ENCODE results near the gene SLC24A3. TPM values are rescaled to one million over a fixed set of nuclear protein-coding genes. Genes with fewer than 3 reads are reported as not detected.

SLC24A3 gene
- total RNA-seq, 2 experiments from 2014 or later = not detected

GRCh38 chr20:19423097-19423899 lies 210.9 kb downstream of the SLC24A3 start:
- Histone ChIP-seq H3K4me3 (ENCODE audit: low read depth, low read length, poor library complexity, severe bottlenecking) (no peak overlapping the region), H3K27ac (ENCODE audit: low read depth, low read length, poor library complexity, severe bottlenecking) (no peak overlapping the region), H3K36me3 (ENCODE audit: insufficient read depth, low read length) (no peaks in the 10 kb centered on the region), H4K20me1 (ENCODE audit: insufficient read depth, low read length) (no peaks in the 10 kb centered on the region), H3K9me3 (ENCODE audit: low read length) (no peaks in the 10 kb centered on the region), H3K4me2 (ENCODE audit: low read length) (no peak overlapping the region), H3K4me1 (ENCODE audit: insufficient read depth, low read length, poor library complexity, severe bottlenecking) (peaks cover under 1% of the 10 kb centered on the region), H3K9me2 (ENCODE audit: insufficient read depth, low read length) (no peaks in the 10 kb centered on the region), H2AFZ (ENCODE audit: low read length) (no peak overlapping the region), H3K79me2 (ENCODE audit: insufficient read depth, low read depth, low read length) (no peaks in the 10 kb centered on the region)
- no TSS peak for BruUV-seq (replicated peaks)
- intact Hi-C loops (cut with micrococcal nuclease; ENCODE audit: unreplicated experiment) = no loop called here
- CTCF ChIA-PET (ENCODE audit: unreplicated experiment) = no interaction called here
- no peak for TF ChIP-seq CTCF (conservative IDR thresholded peaks at IDR 0.05; ENCODE audit: low read length)
- TF ChIP-seq EZH2phosphoT487 (IDR thresholded peaks at IDR 0.05; ENCODE audit: borderline replicate concordance, low read depth, low read length) = no peak
- POLR2A ChIA-PET = no interaction called here
- DNase-seq (ENCODE audit: low spot score) = no peak

DNA sequence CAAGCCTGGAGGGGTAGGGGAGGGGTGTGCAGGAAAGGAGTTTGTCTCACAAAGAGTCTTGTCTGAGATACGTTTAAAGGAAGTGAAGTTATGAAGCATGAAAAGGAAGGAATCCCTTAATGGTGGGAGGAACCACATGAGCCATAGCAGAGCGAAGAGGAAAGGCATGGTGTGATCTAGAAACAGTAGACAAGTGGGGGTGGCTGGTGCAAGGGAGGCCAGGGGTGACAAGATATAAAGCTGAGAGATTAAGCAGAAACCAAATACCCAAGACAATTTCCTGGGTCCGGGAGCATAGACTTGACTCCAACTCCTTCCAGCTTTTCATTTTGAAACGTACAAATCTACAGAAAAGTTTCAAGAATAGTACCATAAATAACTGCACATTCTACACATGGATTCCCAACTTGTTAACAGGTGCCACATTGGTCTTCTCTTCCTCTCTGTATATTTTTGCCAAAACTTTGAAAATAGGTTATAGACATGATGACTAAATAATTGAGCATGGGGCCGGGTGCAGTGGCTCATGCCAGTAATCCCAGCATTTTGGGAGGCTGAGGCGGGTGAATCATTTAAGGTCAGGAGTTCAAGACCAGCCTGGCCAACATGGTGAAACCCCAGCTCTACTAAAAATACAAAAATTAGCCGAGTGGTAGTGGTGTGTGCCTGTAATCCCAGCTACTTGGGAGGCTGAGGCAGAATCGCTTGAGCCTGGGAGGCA lies 211.6 kb downstream of the SLC24A3 start:
- DNase-seq (ENCODE audit: low spot score) = no peak
- Histone ChIP-seq H3K4me3 (ENCODE audit: low read depth, low read length, poor library complexity, severe bottlenecking) (no peak overlapping the region), H2AFZ (ENCODE audit: low read length) (no peak overlapping the region), H3K27ac (ENCODE audit: low read depth, low read length, poor library complexity, severe bottlenecking) (no peak overlapping the region), H3K9me3 (ENCODE audit: low read length) (no peaks in the 10 kb centered on the region), H3K9me2 (ENCODE audit: insufficient read depth, low read length) (no peaks in the 10 kb centered on the region), H3K36me3 (ENCODE audit: insufficient read depth, low read length) (no peaks in the 10 kb centered on the region), H3K79me2 (ENCODE audit: insufficient read depth, low read depth, low read length) (no peaks in the 10 kb centered on the region), H3K4me1 (ENCODE audit: insufficient read depth, low read length, poor library complexity, severe bottlenecking) (peaks cover 5% of the 10 kb centered on the region), H3K4me2 (ENCODE audit: low read length) (no peak overlapping the region), H4K20me1 (ENCODE audit: insufficient read depth, low read length) (no peaks in the 10 kb centered on the region)
- intact Hi-C loops (cut with micrococcal nuclease; ENCODE audit: unreplicated experiment) = no loop called here
- ChIA-PET CTCF (ENCODE audit: unreplicated experiment) (no interaction called here), POLR2A (no interaction called here)
- TF ChIP-seq CTCF (conservative IDR thresholded peaks at IDR 0.05; ENCODE audit: low read length) (no peak), EZH2phosphoT487 (IDR thresholded peaks at IDR 0.05; ENCODE audit: borderline replicate concordance, low read depth, low read length) (no peak)
- no TSS peak for BruUV-seq (replicated peaks)

GRCh38 chr20:19426356-19426755 lies 213.9 kb downstream of the SLC24A3 start:
- Histone ChIP-seq H2AFZ (ENCODE audit: low read length) (no peak overlapping the region), H4K20me1 (ENCODE audit: insufficient read depth, low read length) (no peaks in the 10 kb centered on the region), H3K36me3 (ENCODE audit: insufficient read depth, low read length) (no peaks in the 10 kb centered on the region), H3K79me2 (ENCODE audit: insufficient read depth, low read depth, low read length) (no peaks in the 10 kb centered on the region), H3K4me1 (ENCODE audit: insufficient read depth, low read length, poor library complexity, severe bottlenecking) (peaks cover 5% of the 10 kb centered on the region), H3K9me3 (ENCODE audit: low read length) (no peaks in the 10 kb centered on the region), H3K9me2 (ENCODE audit: insufficient read depth, low read length) (no peaks in the 10 kb centered on the region), H3K4me2 (ENCODE audit: low read length) (no peak overlapping the region), H3K27ac (ENCODE audit: low read depth, low read length, poor library complexity, severe bottlenecking) (no peak overlapping the region), H3K4me3 (ENCODE audit: low read depth, low read length, poor library complexity, severe bottlenecking) (no peak overlapping the region)
- ChIA-PET CTCF (ENCODE audit: unreplicated experiment) (no interaction called here), POLR2A (no interaction called here)
- TF ChIP-seq EZH2phosphoT487 (IDR thresholded peaks at IDR 0.05; ENCODE audit: borderline replicate concordance, low read depth, low read length) = no peak
- TF ChIP-seq CTCF (conservative IDR thresholded peaks at IDR 0.05; ENCODE audit: low read length) = no peak
- no TSS peak for BruUV-seq (replicated peaks)
- intact Hi-C loops (cut with micrococcal nuclease; ENCODE audit: unreplicated experiment) = no loop called here
- DNase-seq (ENCODE audit: low spot score) = no peak

Measured in OCI-LY7 (cell line).